HCT116 (cell line): ENCODE data around the gene EMP2. TPM values are rescaled to one million over a fixed set of nuclear protein-coding genes. Genes with fewer than 3 reads are reported as not detected.
"Not testable (repeated sequence)": the region's sequence is repeated elsewhere in the genome, so short reads cannot be mapped to it uniquely, and the experiment has no call there.

Experiments
- ATAC-seq: fragments of 200-7000 bp; cut with Tn5 transposase; 2 replicates; pipeline ENCODE4 v1.9.1; 2020; ENCODE audit warnings: mild to moderate bottlenecking, moderate library complexity
- BruUV-seq: library from RNA; stranded (reverse); fragments of 400-500 nt; replicated peaks from 2 replicates; lab custom pipeline; 2021; lab: Mats Ljungman, UMichigan
- CTCF ChIA-PET: fragments of 300-600 bp; sonication (Branson Sonifier 250); formaldehyde crosslinking; loops from one replicate; lab custom pipeline; 2021; ENCODE audit warnings: antibody characterized with exemption; lab: Charles Lee
- POLR2A ChIA-PET: fragments of 300-600, 350-600 bp; sonication (Branson Sonifier 250); formaldehyde crosslinking; loops from one replicate; lab custom pipeline; 2021; ENCODE audit warnings: antibody characterized with exemption; lab: Charles Lee
- RAD21 ChIA-PET, 2 experiments: fragments of 300-600 bp; sonication (Branson Sonifier 250); formaldehyde crosslinking; loops; one replicate each; lab custom pipeline; 2023; ENCODE audit warnings: low total read pairs in 2 of 2; ENCODE audit not compliant: uncharacterized antibody in 2 of 2, unreplicated experiment in 2 of 2, low non-redundant PET in 1 of 2; lab: Charles Lee
- DNase-seq: peaks from one replicate; pipeline ENCODE4 v3.0.0-alpha.2; 2010; ENCODE audit warnings: low read depth, low spot score
- H2AFZ ChIP-seq: fragments of 200-600 bp; shearing (Covaris generic), sonication (generic); 2 replicates; pipeline ENCODE4 v1.6.1; 2017; ENCODE audit warnings: low read depth, mixed run types, mixed read lengths, antibody characterized with exemption, low read length; ENCODE audit not compliant: poor library complexity, severe bottlenecking
- H3K27ac ChIP-seq: 2 replicates; pipeline ENCODE4 v1.5.1; 2012; ENCODE audit warnings: low read depth, low read length
- H3K27me3 ChIP-seq: fragments of 200-600 bp; sonication (generic); 2 replicates; pipeline ENCODE4 v1.6.1; 2016; ENCODE audit warnings: mixed run types, low read length, mixed read lengths; ENCODE audit not compliant: insufficient read depth
- H3K36me3 ChIP-seq, 2 experiments: fragments of 200-500 bp in 1 of 2; fragments of 200-600 bp in 1 of 2; sonication (Bioruptor generic) in 1 of 2; sonication (generic) in 1 of 2; 2 replicates each; pipeline versions ENCODE4 v1.5.1 to v1.6.1; 2014 to 2016; ENCODE audit warnings: low read length in 2 of 2, inconsistent platforms in 1 of 2, mixed read lengths in 1 of 2, mixed run types in 1 of 2; ENCODE audit not compliant: insufficient read depth in 2 of 2, control insufficient read depth in 1 of 2
- H3K4me1 ChIP-seq, 2 experiments: fragments of 200-600 bp in 1 of 2; sonication (generic) in 1 of 2; 2 replicates each; pipeline versions ENCODE4 v1.5.1 to v1.6.1; 2012 to 2017; ENCODE audit warnings: low read length in 2 of 2, inconsistent platforms in 1 of 2, mild to moderate bottlenecking in 1 of 2, mixed read lengths in 1 of 2, mixed run types in 1 of 2, moderate library complexity in 1 of 2; ENCODE audit not compliant: insufficient read depth in 2 of 2, control insufficient read depth in 1 of 2
- H3K4me2 ChIP-seq: fragments of 200-600 bp; sonication (generic); 2 replicates; pipeline ENCODE4 v1.6.1; 2017; ENCODE audit warnings: mixed run types, low read length, mixed read lengths
- H3K4me3 ChIP-seq, 2 experiments: fragments of 200-600 bp in 1 of 2; sonication (generic) in 1 of 2; replicated peaks in 1 of 2; 2 replicates each; pipeline ENCODE4 v1.5.1; 2011 to 2016; ENCODE audit warnings: low read length in 2 of 2, control low read depth in 1 of 2, low read depth in 1 of 2, mild to moderate bottlenecking in 1 of 2, mixed read lengths in 1 of 2, mixed run types in 1 of 2
- H3K79me2 ChIP-seq: fragments of 200-600 bp; sonication (generic); 2 replicates; pipeline ENCODE4 v1.6.1; 2017; ENCODE audit warnings: mild to moderate bottlenecking, mixed run types, low read length, moderate library complexity, mixed read lengths; ENCODE audit not compliant: insufficient read depth
- H3K9ac ChIP-seq: fragments of 200-600 bp; sonication (generic); 2 replicates; pipeline ENCODE4 v1.6.1; 2016; ENCODE audit warnings: low read length, mixed read lengths
- H3K9me2 ChIP-seq: fragments of 200-600 bp; sonication (generic), shearing (Covaris generic); 2 replicates; pipeline ENCODE4 v1.6.1; 2017; ENCODE audit warnings: mixed run types, mild to moderate bottlenecking, moderate library complexity; ENCODE audit not compliant: insufficient read depth
- H3K9me3 ChIP-seq, 2 experiments: fragments of 200-500 bp in 1 of 2; fragments of 200-600 bp in 1 of 2; sonication (Bioruptor generic) in 1 of 2; sonication (generic) in 1 of 2; 2 replicates each; pipeline ENCODE4 v1.6.1; 2014 to 2017; ENCODE audit warnings: low read length in 2 of 2, mixed read lengths in 2 of 2, inconsistent platforms in 1 of 2, low read depth in 1 of 2, mild to moderate bottlenecking in 1 of 2, mixed run types in 1 of 2, moderate library complexity in 1 of 2; ENCODE audit not compliant: control insufficient read depth in 1 of 2, insufficient read depth in 1 of 2
- H4K20me1 ChIP-seq: fragments of 200-600 bp; sonication (generic), shearing (Covaris generic); 2 replicates; pipeline ENCODE4 v1.6.1; 2017; ENCODE audit warnings: mixed run types, mild to moderate bottlenecking, moderate library complexity; ENCODE audit not compliant: insufficient read depth
- CTCF ChIP-seq, 3 experiments: fragments of 200-600 bp in 1 of 3; sonication (generic) in 1 of 3; IDR thresholded peaks in 2 of 3; conservative IDR thresholded peaks in 1 of 3; 2 replicates each; pipeline ENCODE4 v1.5.1; 2012 to 2017; ENCODE audit warnings: low read depth in 2 of 3, low read length in 2 of 3, antibody characterized with exemption in 1 of 3, borderline replicate concordance in 1 of 3, control low read depth in 1 of 3, mild to moderate bottlenecking in 1 of 3, mixed read lengths in 1 of 3, mixed run types in 1 of 3, moderate library complexity in 1 of 3; ENCODE audit not compliant: insufficient read depth in 1 of 3
- EZH2 ChIP-seq: fragments of 200-600 bp; sonication (generic); IDR thresholded peaks from 2 replicates; pipeline ENCODE4 v1.6.1; 2017; ENCODE audit warnings: antibody characterized with exemption, mixed run types
- POLR2A ChIP-seq: IDR thresholded peaks from 2 replicates; pipeline ENCODE4 v1.7.0; 2011; ENCODE audit warnings: borderline replicate concordance; ENCODE audit not compliant: insufficient read depth, insufficient read length; ENCODE audit errors: extremely low read depth
- RAD21 ChIP-seq: IDR thresholded peaks from 2 replicates; pipeline ENCODE4 v1.6.1; 2012; ENCODE audit warnings: low read depth, mild to moderate bottlenecking
- intact Hi-C: fragments of 100-400 bp; cut with micrococcal nuclease; formaldehyde crosslinking; loops from 2 replicates; pipeline ENCODE4 v1.10.0; 2022
- total RNA-seq: library from RNA; stranded (reverse); gene quantifications from one replicate; pipeline ENCODE4 v1.2.1, GENCODE V29; 2021; ENCODE audit not compliant: unreplicated experiment

EMP2 gene
- total RNA-seq, 1 experiment from 2014 or later = 32.6 TPM

- H3K36me3 ChIP-seq, CTCF ChIA-PET, H3K79me2 ChIP-seq, H3K27ac ChIP-seq, H3K4me3 ChIP-seq, H3K9me3 ChIP-seq, H2AFZ ChIP-seq, DNase-seq, H3K4me2 ChIP-seq, H4K20me1 ChIP-seq, ATAC-seq, intact Hi-C loops, H3K9ac ChIP-seq, RAD21 ChIA-PET, H3K27me3 ChIP-seq, H3K9me2 ChIP-seq, BruUV-seq, POLR2A ChIA-PET: not testable (repeated sequence)
- H3K4me1 ChIP-seq = peaks cover 17 to 21% of the 10 kb centered on the region in 2 experiments
Observed at GRCh38 chr16:10621216-10621949, 41.0 kb upstream of the EMP2 start.

GRCh38 chr16:10620120-10620519, 39.7 kb upstream of the EMP2 start:
- ChIA-PET POLR2A (no interaction called here), CTCF (no interaction called here), RAD21 (no interaction called here)
- H3K9me3 ChIP-seq = no peaks in the 10 kb centered on the region
- no peaks in the 10 kb centered on the region for H3K27me3 ChIP-seq
- TF ChIP-seq RAD21 (no peak), EZH2 (no peak), CTCF (IDR thresholded peaks at IDR 0.05 in 2 of 3, conservative IDR thresholded peaks at IDR 0.05 in 1 of 3; ENCODE audit: borderline replicate concordance in 1 of 3, insufficient read depth in 1 of 3, low read depth in 2 of 3, low read length in 2 of 3) (no peak), POLR2A (no peak)
- H3K4me2 ChIP-seq = no peak overlapping the region
- no peaks in the 10 kb centered on the region for H3K79me2 ChIP-seq
- H4K20me1 ChIP-seq = no peaks in the 10 kb centered on the region
- no peaks in the 10 kb centered on the region for H3K9me2 ChIP-seq
- no peaks in the 10 kb centered on the region for H3K36me3 ChIP-seq
- DNase-seq (no peak), ATAC-seq (no peak)
- peaks cover 11 to 17% of the 10 kb centered on the region in 2 experiments for H3K4me1 ChIP-seq
- H3K27ac ChIP-seq = no peak overlapping the region
- intact Hi-C loops = no loop called here
- no TSS peak for BruUV-seq
- H2AFZ ChIP-seq = no peak overlapping the region
- no peak overlapping the region for H3K4me3 ChIP-seq
- H3K9ac ChIP-seq = no peak overlapping the region
